Measurements from ENCODE around the gene DNAJC16. TPM values are rescaled to one million over a fixed set of nuclear protein-coding genes. Genes with fewer than 3 reads are reported as not detected.

The DNAJC16 gene
- total and polyA plus RNA-seq, 9 of the 15 experiments (the other 6 are each of a cell fraction or from before 2014, with no cell fraction given), result 6.9 to 16.8 (median 12.8) TPM

DNA sequence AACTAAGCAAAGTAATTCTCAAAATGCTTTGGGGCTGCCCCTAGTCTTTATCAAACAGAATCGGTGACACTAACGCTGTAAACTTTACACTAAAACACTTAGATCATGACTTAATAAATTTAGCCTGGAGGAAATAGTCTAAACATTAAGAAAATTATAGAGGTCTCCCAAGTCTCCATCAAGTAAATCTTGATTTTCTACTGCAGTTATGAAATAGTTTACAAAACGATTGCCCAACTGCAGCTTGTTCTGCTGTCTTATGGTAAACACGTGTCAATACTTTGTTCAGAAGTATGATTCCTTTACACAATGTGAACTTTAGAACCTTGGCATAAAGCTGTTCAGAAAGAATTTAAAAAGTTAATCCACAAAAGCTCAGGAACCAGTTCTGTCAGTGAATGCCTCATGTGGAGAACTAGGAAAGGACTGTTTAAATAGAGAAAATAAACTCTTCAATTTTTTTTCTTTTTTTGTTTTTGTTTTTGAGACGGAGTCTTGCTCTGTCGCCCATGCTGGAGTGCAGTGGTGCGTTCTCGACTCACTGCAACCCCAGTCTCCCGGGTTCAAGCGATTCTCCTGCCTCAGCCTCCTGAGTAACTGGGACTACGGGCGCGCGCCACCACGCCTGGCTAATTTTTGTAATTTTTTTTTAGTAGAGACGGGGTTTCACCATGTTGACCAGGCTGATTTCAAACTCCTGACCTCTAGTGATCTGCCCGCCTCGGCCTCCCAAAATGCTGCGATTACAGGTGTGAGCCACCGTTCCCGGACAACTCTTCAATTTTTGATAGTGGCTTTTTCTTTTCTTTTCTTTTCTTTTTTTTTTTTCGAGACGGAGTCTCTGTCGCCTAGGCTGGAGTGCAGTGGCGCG, 92.2 kb downstream of the DNAJC16 start (continued):
- peak; percentile 49; the same call in 1 of the 2 replicates for TF ChIP-seq CEBPG (CRISPR knock-in tag; IDR thresholded peaks at IDR 0.05)
- peak; percentile 87 to 94 for TF ChIP-seq CEBPG (tag; conservative IDR thresholded peaks at IDR 0.05 in 1 of 2, IDR thresholded peaks at IDR 0.05 in 1 of 2)
- TF ChIP-seq KAT7 (CRISPR knock-in tag; IDR thresholded peaks at IDR 0.05; ENCODE audit: borderline replicate concordance), result 0 out of 2 replicates have a peak, but pooled peaks have one; percentile 15
- no peak for TF ChIP-seq FOXK2 (conservative IDR thresholded peaks at IDR 0.05 in 1 of 2, IDR thresholded peaks at IDR 0.05 in 1 of 2; ENCODE audit: low read depth in 2 of 2)
- TF ChIP-seq, protein P1, sequence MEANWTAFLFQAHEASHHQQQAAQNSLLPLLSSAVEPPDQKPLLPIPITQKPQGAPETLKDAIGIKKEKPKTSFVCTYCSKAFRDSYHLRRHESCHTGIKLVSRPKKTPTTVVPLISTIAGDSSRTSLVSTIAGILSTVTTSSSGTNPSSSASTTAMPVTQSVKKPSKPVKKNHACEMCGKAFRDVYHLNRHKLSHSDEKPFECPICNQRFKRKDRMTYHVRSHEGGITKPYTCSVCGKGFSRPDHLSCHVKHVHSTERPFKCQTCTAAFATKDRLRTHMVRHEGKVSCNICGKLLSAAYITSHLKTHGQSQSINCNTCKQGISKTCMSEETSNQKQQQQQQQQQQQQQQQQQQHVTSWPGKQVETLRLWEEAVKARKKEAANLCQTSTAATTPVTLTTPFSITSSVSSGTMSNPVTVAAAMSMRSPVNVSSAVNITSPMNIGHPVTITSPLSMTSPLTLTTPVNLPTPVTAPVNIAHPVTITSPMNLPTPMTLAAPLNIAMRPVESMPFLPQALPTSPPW (CRISPR knock-in tag; IDR thresholded peaks at IDR 0.05), result 0 out of 2 replicates have a peak, but pooled peaks have one; percentile 4
- no peak for TF ChIP-seq ZC3H8 (IDR thresholded peaks at IDR 0.05)
- TF ChIP-seq EP400 (IDR thresholded peaks at IDR 0.05), result peak; percentile 48
- no peak for TF ChIP-seq MYBL2 (IDR thresholded peaks at IDR 0.05; ENCODE audit: low read depth)
- no peak for TF ChIP-seq MYBL2 (CRISPR knock-in tag; IDR thresholded peaks at IDR 0.05; ENCODE audit: borderline replicate concordance)

Data from K562 (cell line).